GM12865 (cell line): ENCODE results near the gene KRTAP4-12.
"Not testable (repeated sequence)": the region's sequence is repeated elsewhere in the genome, so short reads cannot be mapped to it uniquely, and the experiment has no call there.

Experiments used
- DNase-seq: peaks from one replicate; pipeline ENCODE4 v3.0.0; 2010; ENCODE audit warnings: low read depth
- H3K4me3 ChIP-seq: 2 replicates; pipeline ENCODE4 v1.5.1; 2011; ENCODE audit warnings: mild to moderate bottlenecking, low read depth, low read length, control low read depth
- TF ChIP-seq, protein P1 (sequence below): IDR thresholded peaks from 2 replicates; pipeline ENCODE4 v1.5.1; 2011; ENCODE audit warnings: low read length, control low read depth, low read depth, inconsistent platforms; ENCODE audit not compliant: insufficient read depth; ENCODE audit errors: missing control alignments

Gene KRTAP4-12

GRCh38 chr17:41107941-41108450, 16.0 kb downstream of the KRTAP4-12 start:
- no peak overlapping the region for H3K4me3 ChIP-seq
- DNase-seq: no peak
- TF ChIP-seq, protein P1, sequence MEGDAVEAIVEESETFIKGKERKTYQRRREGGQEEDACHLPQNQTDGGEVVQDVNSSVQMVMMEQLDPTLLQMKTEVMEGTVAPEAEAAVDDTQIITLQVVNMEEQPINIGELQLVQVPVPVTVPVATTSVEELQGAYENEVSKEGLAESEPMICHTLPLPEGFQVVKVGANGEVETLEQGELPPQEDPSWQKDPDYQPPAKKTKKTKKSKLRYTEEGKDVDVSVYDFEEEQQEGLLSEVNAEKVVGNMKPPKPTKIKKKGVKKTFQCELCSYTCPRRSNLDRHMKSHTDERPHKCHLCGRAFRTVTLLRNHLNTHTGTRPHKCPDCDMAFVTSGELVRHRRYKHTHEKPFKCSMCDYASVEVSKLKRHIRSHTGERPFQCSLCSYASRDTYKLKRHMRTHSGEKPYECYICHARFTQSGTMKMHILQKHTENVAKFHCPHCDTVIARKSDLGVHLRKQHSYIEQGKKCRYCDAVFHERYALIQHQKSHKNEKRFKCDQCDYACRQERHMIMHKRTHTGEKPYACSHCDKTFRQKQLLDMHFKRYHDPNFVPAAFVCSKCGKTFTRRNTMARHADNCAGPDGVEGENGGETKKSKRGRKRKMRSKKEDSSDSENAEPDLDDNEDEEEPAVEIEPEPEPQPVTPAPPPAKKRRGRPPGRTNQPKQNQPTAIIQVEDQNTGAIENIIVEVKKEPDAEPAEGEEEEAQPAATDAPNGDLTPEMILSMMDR: no peak

GRCh38 chr17:41105347-41105746, 18.6 kb downstream of the KRTAP4-12 start, which contains the start of gene KRTAP4-9:
Gene KRTAP4-9, plus strand, starts transcription at chr17:41105389. Its CDS starts 0 bp downstream, at chr17:41105389.
- DNase-seq, H3K4me3 ChIP-seq: not testable (repeated sequence)

DNA sequence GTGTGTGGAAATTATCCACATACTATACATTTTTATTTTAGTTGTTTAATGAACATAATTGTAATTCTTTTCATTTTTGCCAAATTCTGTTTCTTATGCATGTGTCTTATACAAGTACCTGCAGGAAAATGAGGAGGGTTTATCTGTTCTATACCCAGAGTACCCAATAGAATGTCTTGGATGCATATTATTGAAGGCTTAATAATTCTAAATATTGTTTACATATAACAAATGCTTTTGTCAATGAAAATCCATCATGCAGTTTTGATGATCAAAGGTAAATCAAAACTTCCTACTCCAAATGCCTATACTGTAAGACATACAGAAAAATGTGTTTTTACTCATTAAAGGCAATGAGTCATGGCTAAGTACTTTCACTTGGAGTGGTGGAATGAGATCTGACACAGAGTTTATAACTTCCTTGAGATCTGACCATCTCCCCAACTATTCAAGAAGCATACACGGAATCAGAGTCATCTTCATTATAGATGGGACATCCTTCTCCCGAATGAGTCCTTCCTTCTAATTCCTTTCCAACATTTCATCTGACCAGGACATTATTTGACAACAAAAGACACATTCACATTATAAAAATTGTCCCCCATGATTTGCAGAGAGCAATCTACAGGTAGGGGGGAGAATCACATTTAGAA, 19.5 kb downstream of the KRTAP4-12 start:
- H3K4me3 ChIP-seq, DNase-seq: not testable (repeated sequence)

DNA sequence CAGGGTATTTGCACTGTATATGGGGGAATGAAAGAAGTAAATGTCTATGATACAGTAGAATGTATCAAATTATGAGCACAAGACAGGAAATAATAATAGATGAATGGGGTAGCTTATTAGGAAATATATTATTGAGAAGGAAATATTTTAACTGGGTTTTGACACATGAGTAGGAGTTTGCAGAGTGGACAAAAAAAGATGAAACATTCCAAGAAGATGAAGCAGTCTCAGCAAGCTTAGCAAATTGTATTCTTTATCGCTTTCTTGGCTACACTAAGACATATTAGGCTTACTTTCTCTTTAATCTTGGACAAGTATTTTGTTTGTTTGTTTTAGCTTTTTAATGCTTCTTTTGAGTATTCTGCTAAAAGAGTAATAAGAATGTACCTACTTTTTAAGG, 20.1 kb downstream of the KRTAP4-12 start:
- no peak for DNase-seq
- TF ChIP-seq, protein P1: no peak
- H3K4me3 ChIP-seq: no peak overlapping the region

DNA sequence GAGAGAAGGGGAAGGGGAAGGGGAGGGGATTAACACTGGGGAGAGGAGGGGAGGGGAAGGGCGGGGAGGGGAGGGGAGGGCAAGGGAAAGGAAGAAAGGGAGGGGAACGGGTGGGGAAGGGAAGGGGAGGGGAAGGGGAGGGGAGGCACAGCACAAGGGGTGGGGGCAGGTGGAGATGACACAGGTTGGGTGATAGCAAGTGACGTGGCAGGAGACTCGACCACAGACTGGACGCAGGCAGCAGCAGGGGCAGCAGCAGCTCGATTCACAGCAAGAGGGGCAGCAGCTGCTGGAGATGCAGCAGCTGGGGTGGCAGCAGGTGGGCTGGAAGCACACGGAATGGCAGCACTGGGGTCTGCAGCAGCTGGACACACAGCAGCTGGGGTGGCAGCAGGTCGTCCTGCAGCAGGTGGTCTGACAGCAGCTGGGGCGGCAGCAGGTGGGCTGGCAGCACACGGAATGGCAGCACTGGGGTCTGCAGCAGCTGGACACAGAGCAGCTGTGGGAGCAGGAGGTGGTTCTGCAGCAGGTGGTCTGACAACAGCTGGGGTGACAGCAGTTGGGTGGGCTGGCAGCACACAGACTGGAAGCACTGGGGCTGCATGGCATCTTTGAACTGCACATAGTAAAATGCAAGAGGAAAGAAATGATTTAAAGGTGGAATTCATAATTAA, 22.3 kb downstream of the KRTAP4-12 start, which contains the start of gene KRTAP4-16:
Gene KRTAP4-16, minus strand, starts transcription at position 624 of the 674 bp plus-strand sequence. Its CDS starts 0 bp downstream, at position 624.
- no peak for DNase-seq
- H3K4me3 ChIP-seq: no peak within 1 kb of the TSS
- TF ChIP-seq, protein P1: no peak

DNA sequence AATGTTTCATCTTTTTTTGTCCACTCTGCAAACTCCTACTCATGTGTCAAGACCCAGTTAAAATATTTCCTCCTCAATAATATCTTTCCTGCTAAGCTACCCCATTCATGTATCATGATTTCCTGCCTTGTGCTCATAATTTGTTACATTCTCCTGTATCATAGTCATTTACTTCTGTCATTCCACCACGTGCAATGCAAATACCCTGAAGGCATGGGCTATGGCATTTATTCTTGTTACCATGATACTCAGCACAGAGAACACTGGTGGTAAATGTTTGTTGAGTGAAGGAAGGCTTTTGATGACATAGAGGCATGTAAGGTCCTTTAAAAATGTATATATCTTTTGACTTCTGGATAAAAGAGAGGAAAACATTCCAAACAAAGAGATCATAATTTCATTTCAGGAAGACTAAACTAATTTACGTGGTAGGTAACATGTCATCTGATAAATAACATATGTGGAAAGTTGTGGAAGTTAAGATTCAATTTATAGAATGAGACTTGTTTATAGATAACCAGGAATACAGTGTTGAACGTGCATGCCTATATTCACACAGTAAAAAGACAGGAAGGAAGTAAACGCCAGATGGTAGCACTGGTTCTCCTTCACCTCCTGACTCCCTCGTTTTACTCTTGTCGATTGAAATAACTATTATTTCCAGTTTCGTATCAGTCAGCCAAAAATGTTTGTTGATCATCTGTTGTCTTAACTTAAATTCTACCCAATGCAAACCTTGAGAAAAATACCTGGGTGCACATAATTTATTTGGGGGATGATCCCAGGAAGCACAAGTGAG, 24.1 kb downstream of the KRTAP4-12 start:
- not testable (repeated sequence) for DNase-seq, H3K4me3 ChIP-seq

DNA sequence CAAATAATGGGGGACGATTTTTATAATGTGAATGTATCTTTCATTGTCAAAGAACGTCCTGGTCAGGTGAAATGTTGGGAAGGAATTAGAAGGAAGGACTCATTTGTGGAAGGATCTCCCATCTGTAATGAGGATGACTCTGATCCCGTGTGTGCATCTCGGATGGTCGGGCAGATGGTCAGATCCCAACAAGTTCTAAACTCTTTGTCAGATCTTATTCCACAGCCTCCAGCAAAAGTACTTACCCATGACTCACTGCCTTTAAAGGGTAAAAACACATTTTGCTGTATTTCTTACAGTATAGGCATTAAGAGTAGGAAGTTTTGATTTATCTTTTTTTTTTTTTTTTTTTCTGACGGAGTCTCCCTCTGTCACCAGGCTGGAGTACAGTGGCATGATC, 25.5 kb downstream of the KRTAP4-12 start:
- DNase-seq: no peak
- TF ChIP-seq, protein P1: no peak
- no peak overlapping the region for H3K4me3 ChIP-seq

- no peak within 1 kb of the TSS for H3K4me3 ChIP-seq
- DNase-seq: no peak
Observed at GRCh38 chr17:41098042-41098441, 25.9 kb downstream of the KRTAP4-12 start, which contains the start of gene KRTAP4-8. Gene KRTAP4-8, minus strand, starts transcription at chr17:41098142. Its CDS starts 58 bp downstream, at chr17:41098084.

More at GRCh38 chr17:41098042-41098441, 25.9 kb downstream of the KRTAP4-12 start, which contains the start of gene KRTAP4-8:
- TF ChIP-seq, protein P1: no peak
